Vagina (tissue), 2 donors: Measurements from ENCODE around the gene FUT9.

Source experiments
- CTCF ChIP-seq, 3 experiments: fragments of 450-650 bp in 2 of 3; fragments of 200-600 bp in 1 of 3; sonication (generic) in 1 of 3; IDR thresholded peaks; one replicate each; pipeline ENCODE4 v1.5.1; 2017 to 2019; ENCODE audit warnings: antibody characterized with exemption in 3 of 3, mild to moderate bottlenecking in 2 of 3, moderate library complexity in 2 of 3
- POLR2AphosphoS5 ChIP-seq, 2 donors: sonication (generic); formaldehyde crosslinking; IDR thresholded peaks; one replicate each; pipeline ENCODE4 v1.9.0; 2017; ENCODE audit warnings: antibody characterized with exemption in 2 of 2, mild to moderate bottlenecking in 2 of 2, low read depth in 1 of 2; ENCODE audit not compliant: insufficient read depth in 1 of 2

- TF ChIP-seq CTCF (IDR thresholded peaks at IDR 0.05) (no peak), POLR2AphosphoS5 (IDR thresholded peaks at IDR 0.05; ENCODE audit: insufficient read depth in 1 of 2, low read depth in 1 of 2) (no peak)
Measured at GRCh38 chr6:96164802-96165201, 149.0 kb downstream of the FUT9 start.
